Activated naive CD8-positive, alpha-beta T cell treated with anti-CD3 and anti-CD28 coated beads, Interleukin-2, amount 10 ng/mL, durations not matched to agents 7 days and 5 days (primary cell): ENCODE results near the gene PCDHGB2. TPM values are rescaled to one million over a fixed set of nuclear protein-coding genes. Genes with fewer than 3 reads are reported as not detected.
"Not testable (repeated sequence)": the region's sequence is repeated elsewhere in the genome, so short reads cannot be mapped to it uniquely, and the experiment has no call there.

Experiments
- ATAC-seq: fragments of 150-1000 bp; cut with Tn5 transposase; one replicate; pipeline ENCODE4 v1.10.0; 2021; ENCODE audit warnings: low read depth, moderate library complexity
- POLR2A ChIA-PET: fragments of 350-600 bp; sonication (Branson Sonifier 250); formaldehyde crosslinking; loops from one replicate; lab custom pipeline; 2021; ENCODE audit warnings: antibody characterized with exemption; lab: Charles Lee
- DNase-seq: peaks from one replicate; pipeline ENCODE4 v3.0.0; 2021
- H3K27ac Mint-ChIP-seq: one replicate; pipeline ENCODE4 v1.8.0; 2022; ENCODE audit warnings: mild to moderate bottlenecking, mixed read lengths
- H3K27me3 Mint-ChIP-seq: one replicate; pipeline ENCODE4 v1.8.0; 2022; ENCODE audit warnings: mild to moderate bottlenecking, moderate library complexity, mixed read lengths
- H3K36me3 Mint-ChIP-seq: one replicate; pipeline ENCODE4 v1.8.0; 2021; ENCODE audit warnings: mild to moderate bottlenecking, mixed read lengths
- H3K4me1 Mint-ChIP-seq: one replicate; pipeline ENCODE4 v1.8.0; 2021; ENCODE audit warnings: mixed read lengths
- H3K4me3 Mint-ChIP-seq: one replicate; pipeline ENCODE4 v1.8.0; 2022; ENCODE audit warnings: mild to moderate bottlenecking, moderate library complexity, mixed read lengths
- H3K9me3 Mint-ChIP-seq: one replicate; pipeline ENCODE4 v1.8.0; 2021; ENCODE audit warnings: mixed read lengths
- total RNA-seq, 2 experiments: library from RNA; stranded (reverse); gene quantifications; one replicate each; pipeline ENCODE4 v1.2.3, GENCODE V29; 2021

The PCDHGB2 gene
- total RNA-seq, 2 experiments from 2014 or later = 0.64 to 0.88 TPM

DNA sequence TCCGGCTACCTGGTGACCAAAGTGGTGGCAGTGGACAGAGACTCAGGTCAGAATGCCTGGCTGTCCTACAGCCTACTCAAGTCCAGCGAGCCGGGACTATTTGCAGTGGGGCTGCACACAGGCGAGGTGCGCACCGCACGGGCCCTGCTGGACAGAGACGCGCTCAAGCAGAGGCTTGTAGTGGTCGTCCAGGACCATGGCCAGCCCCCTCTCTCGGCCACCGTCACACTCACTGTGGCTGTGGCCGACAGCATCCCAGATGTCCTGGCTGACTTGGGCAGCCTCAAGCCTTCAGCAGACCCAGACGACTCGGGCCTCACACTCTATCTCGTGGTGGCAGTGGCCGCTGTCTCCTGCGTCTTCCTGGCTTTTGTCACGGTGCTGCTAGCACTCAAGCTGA, 2.8 kb upstream of the PCDHGB2 start:
- Mint-ChIP-seq H3K36me3 (peaks cover 7% of the 10 kb centered on the region), H3K27me3 (peaks cover 53% of the 10 kb centered on the region), H3K9me3 (peaks cover 22% of the 10 kb centered on the region), H3K4me3 (no peak overlapping the region), H3K27ac (no peak overlapping the region), H3K4me1 (peaks cover 1% of the 10 kb centered on the region)
- ATAC-seq = no peak
- DNase-seq = no peak
- POLR2A ChIA-PET = no interaction called here

DNA sequence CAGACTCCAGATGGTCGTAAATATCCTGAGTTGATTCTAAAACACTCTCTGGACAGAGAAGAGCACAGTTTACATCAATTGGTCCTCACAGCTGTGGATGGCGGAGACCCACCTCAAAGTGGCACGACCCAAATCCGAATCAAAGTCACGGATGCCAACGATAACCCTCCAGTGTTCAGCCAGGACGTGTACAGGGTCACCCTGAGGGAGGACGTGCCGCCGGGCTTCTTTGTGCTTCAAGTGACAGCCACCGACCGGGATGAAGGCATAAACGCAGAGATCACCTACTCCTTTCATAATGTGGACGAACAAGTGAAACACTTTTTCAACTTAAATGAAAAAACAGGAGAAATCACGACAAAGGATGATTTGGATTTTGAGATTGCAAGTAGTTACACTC, 891 bp downstream of the PCDHGB2 start:
- Mint-ChIP-seq H3K36me3 (peaks cover 16% of the 10 kb centered on the region), H3K27me3 (peaks cover 64% of the 10 kb centered on the region), H3K9me3 (peaks cover 34% of the 10 kb centered on the region), H3K4me1 (peaks cover 1% of the 10 kb centered on the region), H3K27ac (no peak overlapping the region), H3K4me3 (no peak overlapping the region)
- no peak for ATAC-seq
- no peak for DNase-seq
- POLR2A ChIA-PET = no interaction called here

DNA sequence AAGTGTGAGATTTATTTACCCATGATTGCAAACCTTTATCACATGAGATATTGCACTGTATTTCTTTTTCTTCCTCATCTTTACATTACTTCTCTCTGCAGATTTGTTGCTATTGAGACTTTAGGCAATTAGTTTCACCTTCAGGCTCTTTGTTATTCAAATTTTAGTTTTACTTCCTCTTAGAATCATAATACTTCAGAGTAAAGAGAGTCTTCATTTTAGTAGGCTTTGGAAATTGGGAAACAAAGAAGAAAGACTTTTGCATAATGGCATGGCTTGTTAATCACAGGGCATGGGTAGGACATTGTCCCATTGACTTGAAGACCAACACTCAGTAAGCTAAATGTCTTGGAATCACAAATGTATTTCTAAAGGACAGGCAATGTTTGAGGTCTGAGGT, 2.9 kb downstream of the PCDHGB2 start:
- Mint-ChIP-seq H3K4me3 (no peak overlapping the region), H3K36me3 (peaks cover 18% of the 10 kb centered on the region), H3K4me1 (peaks cover 1% of the 10 kb centered on the region), H3K27me3 (peaks cover 65% of the 10 kb centered on the region), H3K9me3 (peaks cover 28% of the 10 kb centered on the region), H3K27ac (no peak overlapping the region)
- POLR2A ChIA-PET = no interaction called here
- DNase-seq (no peak), ATAC-seq (no peak)

DNA sequence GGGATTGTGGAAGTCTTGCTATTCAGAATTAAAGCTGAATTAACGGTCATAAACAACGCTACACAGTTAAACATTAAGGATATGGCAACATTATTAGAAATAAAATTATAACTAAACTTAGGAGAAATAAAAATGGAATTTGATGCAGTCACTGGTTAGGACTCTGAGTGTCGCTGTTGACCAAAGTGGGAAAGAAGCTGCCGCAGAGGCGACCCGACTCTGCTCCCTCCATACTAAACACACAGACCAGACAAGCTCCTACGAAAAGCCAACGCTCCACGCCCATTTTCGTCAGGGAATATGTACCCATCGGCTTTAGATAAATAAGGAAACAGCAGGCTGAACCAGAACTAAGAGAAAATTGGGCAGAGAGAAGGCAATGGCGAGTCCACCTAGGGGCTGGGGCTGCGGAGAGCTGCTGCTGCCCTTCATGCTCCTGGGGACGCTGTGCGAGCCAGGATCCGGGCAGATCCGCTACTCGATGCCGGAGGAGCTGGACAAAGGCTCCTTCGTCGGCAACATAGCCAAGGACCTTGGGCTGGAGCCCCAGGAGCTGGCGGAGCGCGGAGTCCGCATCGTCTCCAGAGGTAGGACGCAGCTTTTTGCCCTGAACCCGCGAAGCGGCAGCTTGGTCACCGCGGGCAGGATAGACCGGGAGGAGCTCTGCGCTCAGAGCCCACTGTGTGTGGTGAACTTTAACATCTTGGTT, 4.3 kb downstream of the PCDHGB2 start, which contains the start of gene PCDHGA5:
TSS of gene PCDHGA5 (plus strand) at position 211 of the 709 bp plus-strand sequence. CDS start at position 380, 169 bp downstream.
- peaks cover 1% of the 10 kb centered on the region for H3K4me1 Mint-ChIP-seq
- POLR2A ChIA-PET = no interaction called here
- peak within 1 kb of the TSS; percentile 34 for H3K27ac Mint-ChIP-seq
- H3K27me3 Mint-ChIP-seq = peaks cover 63% of the 10 kb centered on the region
- no peak within 1 kb of the TSS for H3K4me3 Mint-ChIP-seq
- no peak for ATAC-seq
- peaks cover 18% of the 10 kb centered on the region for H3K36me3 Mint-ChIP-seq
- DNase-seq = no peak
- peaks cover 28% of the 10 kb centered on the region for H3K9me3 Mint-ChIP-seq

DNA sequence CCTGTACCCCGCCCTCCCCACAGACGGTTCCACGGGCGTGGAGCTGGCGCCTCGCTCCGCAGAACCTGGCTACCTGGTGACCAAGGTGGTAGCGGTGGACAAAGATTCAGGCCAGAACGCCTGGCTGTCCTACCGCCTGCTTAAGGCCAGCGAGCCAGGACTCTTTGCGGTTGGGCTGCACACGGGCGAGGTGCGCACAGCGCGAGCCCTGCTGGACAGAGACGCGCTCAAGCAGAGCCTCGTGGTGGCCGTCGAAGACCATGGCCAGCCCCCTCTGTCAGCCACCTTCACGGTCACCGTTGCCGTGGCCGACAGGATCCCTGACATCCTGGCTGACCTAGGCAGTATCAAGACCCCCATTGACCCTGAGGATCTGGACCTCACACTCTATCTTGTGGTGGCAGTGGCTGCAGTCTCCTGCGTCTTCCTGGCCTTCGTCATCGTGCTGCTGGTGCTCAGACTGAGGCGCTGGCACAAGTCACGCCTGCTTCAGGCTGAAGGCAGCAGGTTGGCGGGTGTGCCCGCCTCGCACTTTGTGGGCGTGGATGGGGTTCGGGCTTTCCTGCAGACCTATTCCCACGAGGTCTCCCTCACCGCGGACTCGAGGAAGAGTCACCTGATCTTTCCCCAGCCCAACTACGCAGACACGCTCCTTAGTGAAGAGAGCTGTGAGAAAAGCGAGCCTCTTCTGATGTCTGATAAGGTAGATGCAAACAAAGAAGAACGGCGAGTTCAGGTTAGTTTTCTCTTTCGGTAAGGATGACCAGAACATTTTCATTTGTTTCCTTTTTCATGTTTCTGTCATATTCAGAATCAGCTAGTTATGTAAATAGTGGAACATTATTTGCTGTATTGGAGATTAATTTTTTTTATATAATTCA, 6.5 kb downstream of the PCDHGB2 start:
- ATAC-seq = no peak
- H3K27me3 Mint-ChIP-seq = peaks cover 64% of the 10 kb centered on the region
- POLR2A ChIA-PET = no interaction called here
- H3K36me3 Mint-ChIP-seq = peaks cover 15% of the 10 kb centered on the region
- no peak overlapping the region for H3K27ac Mint-ChIP-seq
- DNase-seq = no peak
- H3K9me3 Mint-ChIP-seq = peaks cover 22% of the 10 kb centered on the region
- H3K4me3 Mint-ChIP-seq = no peak overlapping the region
- peaks cover 4% of the 10 kb centered on the region for H3K4me1 Mint-ChIP-seq

DNA sequence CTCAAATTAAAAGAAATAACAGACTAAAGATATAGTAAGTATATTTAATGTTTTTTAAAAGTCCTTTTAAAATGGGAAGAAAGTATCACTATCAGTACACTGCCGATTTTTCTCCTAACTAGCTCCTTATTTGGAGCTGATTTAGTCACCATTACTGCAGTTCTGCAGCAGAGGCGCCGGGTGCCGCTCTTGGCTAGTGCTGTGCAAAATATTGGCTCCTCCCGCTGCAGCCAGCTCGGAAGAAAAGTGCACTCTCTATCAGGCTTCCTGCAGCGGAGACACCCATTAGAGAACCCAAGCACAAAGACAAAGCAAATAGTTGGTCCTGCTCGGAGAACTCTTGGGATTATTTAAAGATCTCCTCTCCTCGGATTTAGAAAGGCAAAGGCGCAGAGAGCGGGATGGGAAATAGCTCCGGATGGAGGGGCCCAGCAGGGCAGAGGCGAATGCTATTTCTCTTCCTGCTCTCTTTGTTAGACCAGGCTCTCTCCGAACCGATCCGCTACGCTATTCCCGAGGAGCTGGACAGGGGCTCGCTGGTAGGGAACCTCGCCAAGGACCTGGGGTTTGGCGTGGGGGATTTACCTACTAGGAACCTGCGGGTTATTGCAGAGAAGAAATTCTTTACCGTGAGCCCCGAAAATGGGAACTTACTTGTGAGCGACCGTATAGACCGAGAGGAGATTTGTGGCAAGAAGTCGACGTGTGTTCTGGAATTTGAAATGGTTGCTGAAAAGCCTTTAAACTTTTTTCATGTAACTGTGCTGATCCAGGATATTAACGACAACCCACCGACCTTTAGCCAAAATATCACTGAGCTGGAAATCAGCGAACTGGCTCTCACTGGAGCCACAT, 10.4 kb downstream of the PCDHGB2 start, which contains the start of gene PCDHGB3:
TSS of gene PCDHGB3 (plus strand) at position 249 of the 855 bp plus-strand sequence. CDS start at position 402, 153 bp downstream.
- POLR2A ChIA-PET = interaction anchor here (0.6 kb wide), 1 partner anchor 17 kb away, joined by 3 read pairs; no protein-coding TSS in a partner anchor
- ATAC-seq = peak; percentile 60
- no peak within 1 kb of the TSS for H3K27ac Mint-ChIP-seq
- peaks cover 24% of the 10 kb centered on the region for H3K9me3 Mint-ChIP-seq
- peaks cover 4% of the 10 kb centered on the region for H3K4me1 Mint-ChIP-seq
- peak within 1 kb of the TSS; percentile 59 for H3K4me3 Mint-ChIP-seq
- H3K36me3 Mint-ChIP-seq = peaks cover 5% of the 10 kb centered on the region
- DNase-seq = peak; percentile 27
- peaks cover 49% of the 10 kb centered on the region for H3K27me3 Mint-ChIP-seq

DNA sequence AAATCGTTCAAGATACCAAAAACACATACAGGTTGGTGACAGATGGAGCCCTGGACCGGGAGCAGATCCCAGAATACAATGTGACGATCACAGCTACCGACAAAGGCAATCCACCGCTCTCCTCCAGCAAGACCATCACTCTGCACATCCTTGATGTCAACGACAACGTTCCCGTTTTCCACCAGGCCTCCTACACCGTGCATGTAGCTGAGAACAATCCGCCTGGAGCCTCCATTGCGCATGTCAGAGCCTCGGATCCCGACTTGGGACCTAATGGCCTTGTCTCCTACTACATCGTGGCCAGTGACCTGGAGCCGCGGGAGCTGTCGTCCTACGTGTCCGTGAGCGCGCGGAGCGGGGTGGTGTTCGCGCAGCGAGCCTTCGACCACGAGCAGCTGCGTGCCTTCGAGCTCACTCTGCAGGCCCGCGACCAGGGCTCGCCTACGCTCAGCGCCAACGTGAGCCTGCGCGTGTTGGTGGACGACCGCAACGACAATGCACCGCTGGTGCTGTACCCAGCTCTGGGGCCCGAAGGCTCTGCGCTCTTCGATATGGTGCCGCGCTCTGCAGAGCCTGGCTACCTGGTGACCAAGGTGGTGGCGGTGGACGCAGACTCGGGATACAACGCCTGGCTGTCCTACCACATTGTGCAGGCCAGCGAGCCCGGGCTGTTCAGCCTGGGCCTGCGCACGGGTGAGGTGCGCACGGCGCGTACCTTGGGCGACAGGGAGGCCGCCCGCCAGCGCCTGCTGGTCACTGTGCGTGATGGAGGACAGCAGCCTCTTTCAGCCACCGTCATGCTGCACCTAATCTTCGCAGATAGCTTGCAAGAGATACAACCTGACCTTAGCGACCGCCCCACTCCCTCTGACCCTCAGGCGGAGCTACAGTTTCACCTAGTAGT, 12.0 kb downstream of the PCDHGB2 start:
- no peaks in the 10 kb centered on the region for H3K36me3 Mint-ChIP-seq
- POLR2A ChIA-PET = no interaction called here
- H3K4me3 Mint-ChIP-seq = no peak overlapping the region
- H3K4me1 Mint-ChIP-seq = peaks cover 4% of the 10 kb centered on the region
- ATAC-seq = no peak
- no peak overlapping the region for H3K27ac Mint-ChIP-seq
- peaks cover 26% of the 10 kb centered on the region for H3K9me3 Mint-ChIP-seq
- DNase-seq = no peak
- H3K27me3 Mint-ChIP-seq = peaks cover 42% of the 10 kb centered on the region

DNA sequence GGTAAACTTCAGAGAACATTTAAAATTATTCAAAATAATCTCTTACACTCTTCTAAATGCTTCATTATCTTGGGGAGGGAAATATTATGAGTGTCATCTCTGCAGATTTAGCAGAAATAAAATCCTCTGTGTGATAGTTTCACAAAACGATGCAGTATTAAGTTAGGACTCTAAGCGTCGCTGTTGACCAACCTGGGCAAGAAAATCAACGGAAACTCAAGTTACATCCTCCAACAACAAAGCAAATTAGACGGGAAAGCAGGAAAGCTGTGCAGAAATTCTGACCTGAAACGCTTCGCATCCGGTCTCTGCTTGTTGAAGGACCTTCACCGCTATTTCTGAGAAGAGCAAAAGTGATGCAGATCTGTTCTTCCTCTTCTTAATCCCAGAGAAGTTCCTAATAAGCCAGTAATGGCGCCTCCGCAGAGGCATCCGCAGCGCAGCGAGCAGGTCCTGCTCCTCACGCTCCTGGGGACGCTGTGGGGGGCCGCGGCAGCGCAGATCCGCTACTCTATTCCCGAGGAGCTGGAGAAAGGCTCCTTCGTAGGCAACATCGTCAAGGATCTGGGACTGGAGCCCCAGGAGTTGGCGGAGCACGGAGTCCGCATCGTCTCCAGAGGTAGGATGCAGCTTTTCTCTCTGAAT, 14.0 kb downstream of the PCDHGB2 start, which contains the start of gene PCDHGA6:
TSS of gene PCDHGA6 (plus strand) at position 219 of the 645 bp plus-strand sequence. CDS start at position 412, 193 bp downstream.
- DNase-seq (no peak), ATAC-seq (no peak)
- no peak within 1 kb of the TSS for H3K27ac Mint-ChIP-seq
- POLR2A ChIA-PET = interaction anchor here (0.9 kb wide), 1 partner anchor 53 kb away, joined by 3 read pairs; the partner anchor contains the start of gene TAF7
- peaks cover 39% of the 10 kb centered on the region for H3K27me3 Mint-ChIP-seq
- H3K9me3 Mint-ChIP-seq = peaks cover 28% of the 10 kb centered on the region
- no peaks in the 10 kb centered on the region for H3K36me3 Mint-ChIP-seq
- peak within 1 kb of the TSS; percentile 39 for H3K4me3 Mint-ChIP-seq
- H3K4me1 Mint-ChIP-seq = peaks cover 4% of the 10 kb centered on the region

DNA sequence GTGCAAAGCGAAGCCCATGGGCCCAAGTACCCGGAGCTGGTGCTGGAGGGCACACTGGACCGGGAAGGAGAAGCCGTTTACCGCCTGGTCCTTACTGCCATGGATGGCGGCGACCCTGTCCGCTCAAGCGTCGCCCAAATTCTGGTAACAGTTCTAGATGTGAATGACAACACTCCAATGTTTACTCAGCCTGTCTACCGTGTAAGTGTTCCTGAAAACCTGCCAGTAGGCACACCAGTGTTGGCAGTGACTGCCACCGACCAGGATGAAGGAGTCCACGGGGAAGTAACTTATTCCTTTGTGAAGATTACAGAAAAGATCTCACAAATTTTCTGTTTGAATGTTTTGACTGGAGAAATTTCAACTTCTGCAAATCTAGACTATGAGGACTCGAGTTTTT, 14.8 kb downstream of the PCDHGB2 start:
- DNase-seq (no peak), ATAC-seq (no peak)
- peaks cover 4% of the 10 kb centered on the region for H3K4me1 Mint-ChIP-seq
- peaks cover 35% of the 10 kb centered on the region for H3K27me3 Mint-ChIP-seq
- H3K9me3 Mint-ChIP-seq = peaks cover 29% of the 10 kb centered on the region
- POLR2A ChIA-PET = no interaction called here
- no peak overlapping the region for H3K27ac Mint-ChIP-seq
- no peaks in the 10 kb centered on the region for H3K36me3 Mint-ChIP-seq
- no peak overlapping the region for H3K4me3 Mint-ChIP-seq

DNA sequence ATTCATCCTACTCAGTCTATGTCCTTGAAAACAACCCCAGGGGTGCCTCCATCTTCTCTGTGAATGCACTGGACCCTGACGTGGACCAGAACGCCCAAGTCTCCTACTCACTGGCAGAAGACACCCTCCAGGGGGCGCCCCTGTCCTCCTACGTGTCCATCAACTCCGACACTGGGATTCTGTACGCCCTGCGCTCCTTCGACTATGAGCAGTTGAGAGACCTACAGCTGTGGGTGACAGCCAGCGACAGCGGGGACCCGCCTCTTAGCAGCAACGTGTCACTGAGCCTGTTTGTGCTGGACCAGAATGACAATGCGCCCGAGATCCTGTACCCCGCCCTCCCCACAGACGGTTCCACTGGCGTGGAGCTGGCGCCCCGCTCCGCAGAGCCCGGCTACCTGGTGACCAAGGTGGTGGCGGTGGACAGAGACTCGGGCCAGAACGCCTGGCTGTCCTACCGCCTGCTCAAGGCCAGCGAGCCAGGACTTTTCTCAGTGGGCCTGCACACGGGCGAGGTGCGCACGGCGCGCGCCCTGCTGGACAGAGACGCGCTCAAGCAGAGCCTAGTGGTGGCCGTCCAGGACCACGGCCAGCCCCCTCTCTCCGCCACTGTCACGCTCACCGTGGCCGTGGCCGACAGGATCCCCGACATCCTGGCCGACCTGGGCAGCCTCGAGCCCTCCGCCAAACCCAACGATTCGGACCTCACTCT, 15.8 kb downstream of the PCDHGB2 start:
- Mint-ChIP-seq H3K27me3 (peaks cover 35% of the 10 kb centered on the region), H3K9me3 (peaks cover 33% of the 10 kb centered on the region)
- H3K4me1 Mint-ChIP-seq, H3K36me3 Mint-ChIP-seq, H3K4me3 Mint-ChIP-seq, DNase-seq, H3K27ac Mint-ChIP-seq, ATAC-seq: not testable (repeated sequence)
- POLR2A ChIA-PET = interaction anchor here (0.6 kb wide), 1 partner anchor 55 kb away, joined by 3 read pairs; the partner anchor contains the start of gene TAF7
